A549 (cell line): ENCODE results near the gene UMODL1. TPM values are rescaled to one million over a fixed set of nuclear protein-coding genes. Genes with fewer than 3 reads are reported as not detected.
A peak's percentile ranks its signal among the peaks of the same experiment; 100 is the strongest.
"Not testable (repeated sequence)": the region's sequence is repeated elsewhere in the genome, so short reads cannot be mapped to it uniquely, and the experiment has no call there.

Experiments
- ATAC-seq, 2 experiments: fragments of 200-7000 bp in 1 of 2; fragments of >200 bp in 1 of 2; cut with Nextera tagmentation in 1 of 2; cut with Tn5 transposase in 1 of 2; 3 replicates each; pipeline versions ENCODE4 v1.8.0 to v1.9.1; 2018 to 2020; ENCODE audit warnings: mild to moderate bottlenecking in 1 of 2, moderate library complexity in 1 of 2
- CTCF ChIA-PET: fragments of 300-600 bp; sonication (Branson Sonifier 250); formaldehyde crosslinking; extraction: SDS; loops from one replicate; lab custom pipeline; 2021; ENCODE audit warnings: antibody characterized with exemption, inconsistent platforms; lab: Yijun Ruan, JAX
- POLR2A ChIA-PET: fragments of 350-600 bp; formaldehyde crosslinking; extraction: SDS; loops from one replicate; lab custom pipeline; 2021; ENCODE audit warnings: antibody characterized with exemption, inconsistent platforms; lab: Yijun Ruan, JAX
- DNase-seq, 2 experiments: peaks; one replicate each; pipeline versions ENCODE4 v3.0.0 to v3.0.0-alpha.2; 2011 to 2016; ENCODE audit warnings: low read depth in 1 of 2, low spot score in 1 of 2
- FAIRE-seq: peaks from 2 replicates; lab custom pipeline; 2011; peaks lifted over from hg19 to GRCh38; lab: Jason Lieb, UNC
- H3K27ac ChIP-seq, 2 experiments: fragments of >200 bp; sonication (Bioruptor Twin); formaldehyde crosslinking; 3 replicates each; pipeline ENCODE4 v1.5.1; 2016 to 2017
- H3K4me1 ChIP-seq: fragments of >200 bp; sonication (Bioruptor Twin); formaldehyde crosslinking; 3 replicates; pipeline ENCODE4 v1.6.1; 2016
- H3K4me2 ChIP-seq: fragments of >200 bp; sonication (Bioruptor Twin); formaldehyde crosslinking; 3 replicates; pipeline ENCODE4 v1.6.1; 2016
- H3K4me3 ChIP-seq: fragments of >200 bp; sonication (Bioruptor Twin); formaldehyde crosslinking; 3 replicates; pipeline ENCODE4 v1.5.1; 2016
- H3K9me3 ChIP-seq: fragments of >200 bp; sonication (Bioruptor Twin); formaldehyde crosslinking; 3 replicates; pipeline ENCODE4 v1.6.1; 2016
- CBX8 ChIP-seq: fragments of 200-600 bp; sonication (generic); IDR thresholded peaks from 2 replicates; pipeline ENCODE4 v1.6.1; 2016
- CEBPB ChIP-seq, 2 experiments: fragments of >200 bp in 1 of 2; sonication (Bioruptor Twin) in 1 of 2; formaldehyde crosslinking in 1 of 2; IDR thresholded peaks; 2 replicates each; pipeline ENCODE4 v1.6.1; 2012 to 2016
- EHF ChIP-seq: fragments of 250-450 bp; sonication (Bioruptor Pico); IDR thresholded peaks from 2 replicates; pipeline ENCODE4 v1.5.0; 2020; ENCODE audit warnings: mild to moderate bottlenecking
- EHMT2 ChIP-seq: fragments of 200-600 bp; sonication (generic); IDR thresholded peaks from 2 replicates; pipeline ENCODE4 v1.6.1; 2016; ENCODE audit warnings: antibody characterized with exemption, low read depth, mild to moderate bottlenecking, moderate library complexity
- MAZ ChIP-seq: fragments of 150-350 bp; IDR thresholded peaks from 2 replicates; pipeline ENCODE4 v1.6.1; 2014; ENCODE audit warnings: antibody characterized with exemption, low read depth, low read length, borderline replicate concordance
- MYC ChIP-seq: IDR thresholded peaks from 2 replicates; pipeline ENCODE4 v1.6.1; 2012; ENCODE audit warnings: mild to moderate bottlenecking, inconsistent platforms, low read length, improper control_type of control experiment, borderline replicate concordance
- NR3C1 ChIP-seq: fragments of >200 bp; sonication (Bioruptor Twin); formaldehyde crosslinking; IDR thresholded peaks from 3 replicates; pipeline ENCODE4 v1.6.1; 2017
- PHF8 ChIP-seq: fragments of 200-600 bp; sonication (generic); IDR thresholded peaks from 2 replicates; pipeline ENCODE4 v1.6.1; 2016; ENCODE audit warnings: low read depth, mild to moderate bottlenecking, antibody characterized with exemption, moderate library complexity, borderline replicate concordance
- POLR2A ChIP-seq: IDR thresholded peaks from 2 replicates; pipeline ENCODE4 v1.6.1; 2012; ENCODE audit warnings: mild to moderate bottlenecking, low read length
- POLR2AphosphoS2 ChIP-seq: conservative IDR thresholded peaks from 2 replicates; pipeline ENCODE4 v1.6.1; 2012; ENCODE audit warnings: low read length, improper control_type of control experiment, inconsistent platforms
- RAD21 ChIP-seq, 2 experiments: fragments of >200 bp in 1 of 2; sonication (Bioruptor Twin) in 1 of 2; formaldehyde crosslinking in 1 of 2; IDR thresholded peaks in 1 of 2; conservative IDR thresholded peaks in 1 of 2; 2 replicates in 1 of 2; 3 replicates in 1 of 2; pipeline ENCODE4 v1.6.1; 2012 to 2018; ENCODE audit warnings: inconsistent platforms in 1 of 2
- RARB ChIP-seq: fragments of 250-450 bp; sonication (Bioruptor Pico); IDR thresholded peaks from 2 replicates; pipeline ENCODE4 v1.8.0; 2021; ENCODE audit warnings: mild to moderate bottlenecking, moderate library complexity
- TFCP2L1 ChIP-seq: fragments of 250-450 bp; sonication (Bioruptor Pico); IDR thresholded peaks from 2 replicates; pipeline ENCODE4 v1.5.0; 2021; ENCODE audit warnings: mild to moderate bottlenecking
- TP53 ChIP-seq: fragments of 250-450 bp; sonication (Bioruptor Pico); IDR thresholded peaks from 2 replicates; pipeline ENCODE4 v1.5.0; 2021; ENCODE audit warnings: mild to moderate bottlenecking, moderate library complexity
- ZC3H11A ChIP-seq: fragments of 450-650 bp; IDR thresholded peaks from 2 replicates; pipeline ENCODE4 v1.6.1; 2014; ENCODE audit warnings: antibody characterized with exemption, mild to moderate bottlenecking
- ZSCAN20 ChIP-seq: fragments of 250-450 bp; sonication (Bioruptor Pico); IDR thresholded peaks from 2 replicates; pipeline ENCODE4 v1.8.0; 2022; ENCODE audit warnings: mild to moderate bottlenecking, moderate library complexity
- WGBS: methylation state at CpG from one replicate; pipeline ENCODE4 v1.1.6; 2017; ENCODE audit errors: missing lambda C conversion rate; 5-methylcytosine and 5-hydroxymethylcytosine counted together
- polyA plus RNA-seq, 4 experiments: library from polyadenylated mRNA; depleted of rRNA in 3 of 4; stranded (reverse); fragments of >200 nt; fragmentation: RNase III in 1 of 4; extraction: RNeasy Plus Mini Kit Qiagen cat#74134 plus additional on column Dnase treatment in 1 of 4; gene quantifications; 2 replicates in 3 of 4; 3 replicates in 1 of 4; pipeline ENCODE4 v1.2.3, GENCODE V29; 2011 to 2017
- TF ChIP-seq, protein P1 (sequence below): IDR thresholded peaks from 2 replicates; pipeline ENCODE4 v1.6.1; 2012
- TF ChIP-seq, protein P2 (sequence below): fragments of 450-650 bp; IDR thresholded peaks from 2 replicates; pipeline ENCODE4 v1.6.1; 2014; ENCODE audit warnings: antibody characterized with exemption
- TF ChIP-seq, protein P3 (sequence below): fragments of 200-600 bp; sonication (generic); IDR thresholded peaks from 2 replicates; pipeline ENCODE4 v1.6.1; 2016; ENCODE audit warnings: antibody characterized with exemption, mild to moderate bottlenecking, moderate library complexity

Gene UMODL1
- polyA plus RNA-seq, 2 of the 4 experiments (the other 2 are of a cell fraction): not detected

DNA sequence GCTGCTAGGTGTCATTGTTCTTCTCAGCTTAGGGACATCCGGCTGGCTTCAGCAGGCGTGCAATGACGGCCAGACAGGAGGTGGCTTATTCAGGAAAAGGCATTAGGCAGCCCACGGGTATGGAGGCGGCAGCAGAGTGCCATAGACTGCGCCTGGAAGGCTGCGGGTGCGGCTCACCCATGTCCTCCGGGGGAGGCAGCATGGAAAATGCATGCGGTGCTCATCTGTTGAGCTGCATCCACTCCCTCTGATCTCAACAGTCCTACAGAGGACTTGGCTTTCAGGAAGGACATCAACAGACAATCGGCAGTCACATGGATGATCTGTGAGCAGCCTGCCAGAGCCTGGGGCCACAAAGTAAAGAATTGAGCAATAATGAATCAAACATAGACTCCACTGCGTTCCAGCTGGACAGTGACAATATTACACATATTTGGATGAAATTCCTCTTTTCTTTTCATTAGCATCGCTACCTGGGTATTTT lies 42.9 kb downstream of the UMODL1 start:
- ChIA-PET CTCF (interaction anchor here (1.0 to 5.4 kb wide), 4 partner anchors 13 to 501 kb away, joined by 3 to 45 read pairs (median 14); no protein-coding TSS in a partner anchor), POLR2A (no interaction called here)
- ATAC-seq: peak; percentile 43 to 48; a peak in 4 of 6 replicates
- DNase-seq: peak in 1 of 2 experiments; percentile 32
- H3K4me1 ChIP-seq: peaks cover 4% of the 10 kb centered on the region; the same call in 1 of the 3 replicates
- 36% methylated on average over 7 of the region's 13 CpGs for WGBS
- H3K27ac ChIP-seq: no peak overlapping the region
- no peak overlapping the region for H3K4me3 ChIP-seq
- TF ChIP-seq TFCP2L1 (CRISPR knock-in tag): no peak
- TF ChIP-seq CBX8: no peak
- TF ChIP-seq CEBPB (IDR thresholded peaks at IDR 0.05): peak; percentile 60 to 61; a peak in 3 of 4 replicates
- no peak for TF ChIP-seq EHF (CRISPR knock-in tag)
- H3K4me2 ChIP-seq: peak overlapping the region; percentile 36; the same call in 2 of the 3 replicates
- H3K9me3 ChIP-seq: no peaks in the 10 kb centered on the region
- FAIRE-seq: no peak

DNA sequence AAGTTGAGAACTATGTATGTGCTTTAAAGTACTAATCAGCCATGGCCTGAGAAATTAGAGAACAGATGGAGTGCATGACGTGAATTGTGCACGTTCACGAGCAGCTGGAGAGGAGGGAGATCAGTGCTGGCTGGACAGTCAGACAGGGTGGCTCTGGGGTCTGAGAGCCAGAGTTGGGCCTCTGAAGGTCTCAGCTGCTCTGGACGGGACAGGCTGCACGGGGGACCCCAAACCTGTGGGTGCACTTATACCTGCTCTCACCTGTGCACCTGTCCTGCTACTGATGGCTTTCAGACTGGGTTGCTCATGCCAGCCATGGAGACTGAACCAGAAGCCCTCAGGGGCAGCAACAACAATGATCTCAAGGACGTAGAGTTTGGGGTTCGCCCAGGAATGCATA lies 43.5 kb downstream of the UMODL1 start:
- Histone ChIP-seq H3K9me3 (no peaks in the 10 kb centered on the region), H3K4me3 (no peak overlapping the region), H3K4me1 (peaks cover 4% of the 10 kb centered on the region; the same call in 1 of the 3 replicates), H3K4me2 (no peak overlapping the region)
- WGBS: 68% methylated on average over 6 of the region's 7 CpGs
- CTCF ChIA-PET: interaction anchor here (0.6 to 5.4 kb wide), 6 partner anchors 13 to 502 kb away, joined by 3 to 45 read pairs (median 3); no protein-coding TSS in a partner anchor
- no peak for FAIRE-seq
- TF ChIP-seq RAD21 (conservative IDR thresholded peaks at IDR 0.05 in 1 of 2, IDR thresholded peaks at IDR 0.05 in 1 of 2): no peak
- no peak for TF ChIP-seq ZSCAN20 (CRISPR knock-in tag)
- TF ChIP-seq, all 56 proteins: peak for 0
- DNase-seq (no peak), ATAC-seq (no peak)
- POLR2A ChIA-PET: no interaction called here
- H3K27ac ChIP-seq: no peak overlapping the region

DNA sequence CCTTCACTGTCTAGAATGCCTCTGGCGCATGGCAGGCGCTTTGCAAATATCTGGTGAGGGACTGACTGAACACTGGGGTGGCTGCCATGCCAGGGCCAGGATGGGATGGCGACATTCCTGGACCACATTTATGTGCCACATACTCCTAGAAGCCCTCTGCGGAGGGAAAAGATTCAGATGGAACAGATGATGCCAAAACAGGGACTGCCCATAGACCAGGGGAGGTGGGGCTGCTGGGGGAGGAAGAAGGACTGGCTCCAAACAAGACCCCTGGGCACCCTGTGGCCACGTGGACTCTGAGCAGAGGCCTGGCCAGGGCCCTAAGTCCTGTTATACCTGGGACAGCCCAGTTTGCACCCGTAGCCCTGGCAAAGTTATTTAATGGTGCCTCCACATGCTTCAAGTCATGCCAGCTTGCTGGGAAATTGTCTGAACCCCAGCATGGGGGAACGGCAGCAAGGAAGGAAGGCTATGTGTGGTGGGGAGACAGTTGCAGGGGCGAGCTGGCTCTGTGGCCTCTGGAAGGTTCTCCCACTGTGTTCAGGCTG lies 44.1 kb downstream of the UMODL1 start:
- H3K27ac ChIP-seq: no peak overlapping the region
- DNase-seq: no peak
- FAIRE-seq: no peak
- H3K4me2 ChIP-seq: no peak overlapping the region
- WGBS: 73% methylated on average over 6 of the region's 8 CpGs
- H3K4me1 ChIP-seq: peaks cover 6% of the 10 kb centered on the region; the same call in 1 of the 3 replicates
- TF ChIP-seq, protein P1, sequence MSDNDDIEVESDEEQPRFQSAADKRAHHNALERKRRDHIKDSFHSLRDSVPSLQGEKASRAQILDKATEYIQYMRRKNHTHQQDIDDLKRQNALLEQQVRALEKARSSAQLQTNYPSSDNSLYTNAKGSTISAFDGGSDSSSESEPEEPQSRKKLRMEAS: no peak
- TF ChIP-seq MYC: no peak
- no peak for TF ChIP-seq ZC3H11A
- TF ChIP-seq, protein P2, sequence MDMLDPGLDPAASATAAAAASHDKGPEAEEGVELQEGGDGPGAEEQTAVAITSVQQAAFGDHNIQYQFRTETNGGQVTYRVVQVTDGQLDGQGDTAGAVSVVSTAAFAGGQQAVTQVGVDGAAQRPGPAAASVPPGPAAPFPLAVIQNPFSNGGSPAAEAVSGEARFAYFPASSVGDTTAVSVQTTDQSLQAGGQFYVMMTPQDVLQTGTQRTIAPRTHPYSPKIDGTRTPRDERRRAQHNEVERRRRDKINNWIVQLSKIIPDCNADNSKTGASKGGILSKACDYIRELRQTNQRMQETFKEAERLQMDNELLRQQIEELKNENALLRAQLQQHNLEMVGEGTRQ: no peak
- TF ChIP-seq EHMT2: no peak
- no peak for TF ChIP-seq ZSCAN20 (CRISPR knock-in tag)
- TF ChIP-seq TFCP2L1 (CRISPR knock-in tag): no peak
- TF ChIP-seq NR3C1: no peak
- TF ChIP-seq, protein P3, sequence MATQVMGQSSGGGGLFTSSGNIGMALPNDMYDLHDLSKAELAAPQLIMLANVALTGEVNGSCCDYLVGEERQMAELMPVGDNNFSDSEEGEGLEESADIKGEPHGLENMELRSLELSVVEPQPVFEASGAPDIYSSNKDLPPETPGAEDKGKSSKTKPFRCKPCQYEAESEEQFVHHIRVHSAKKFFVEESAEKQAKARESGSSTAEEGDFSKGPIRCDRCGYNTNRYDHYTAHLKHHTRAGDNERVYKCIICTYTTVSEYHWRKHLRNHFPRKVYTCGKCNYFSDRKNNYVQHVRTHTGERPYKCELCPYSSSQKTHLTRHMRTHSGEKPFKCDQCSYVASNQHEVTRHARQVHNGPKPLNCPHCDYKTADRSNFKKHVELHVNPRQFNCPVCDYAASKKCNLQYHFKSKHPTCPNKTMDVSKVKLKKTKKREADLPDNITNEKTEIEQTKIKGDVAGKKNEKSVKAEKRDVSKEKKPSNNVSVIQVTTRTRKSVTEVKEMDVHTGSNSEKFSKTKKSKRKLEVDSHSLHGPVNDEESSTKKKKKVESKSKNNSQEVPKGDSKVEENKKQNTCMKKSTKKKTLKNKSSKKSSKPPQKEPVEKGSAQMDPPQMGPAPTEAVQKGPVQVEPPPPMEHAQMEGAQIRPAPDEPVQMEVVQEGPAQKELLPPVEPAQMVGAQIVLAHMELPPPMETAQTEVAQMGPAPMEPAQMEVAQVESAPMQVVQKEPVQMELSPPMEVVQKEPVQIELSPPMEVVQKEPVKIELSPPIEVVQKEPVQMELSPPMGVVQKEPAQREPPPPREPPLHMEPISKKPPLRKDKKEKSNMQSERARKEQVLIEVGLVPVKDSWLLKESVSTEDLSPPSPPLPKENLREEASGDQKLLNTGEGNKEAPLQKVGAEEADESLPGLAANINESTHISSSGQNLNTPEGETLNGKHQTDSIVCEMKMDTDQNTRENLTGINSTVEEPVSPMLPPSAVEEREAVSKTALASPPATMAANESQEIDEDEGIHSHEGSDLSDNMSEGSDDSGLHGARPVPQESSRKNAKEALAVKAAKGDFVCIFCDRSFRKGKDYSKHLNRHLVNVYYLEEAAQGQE: no peak
- TF ChIP-seq PHF8: no peak
- no peak for TF ChIP-seq POLR2AphosphoS2
- no peak for TF ChIP-seq MAZ
- no peak for TF ChIP-seq TP53 (CRISPR knock-in tag)
- no peak for TF ChIP-seq CBX8
- TF ChIP-seq POLR2A: no peak
- TF ChIP-seq RARB: no peak
- no peak overlapping the region for H3K4me3 ChIP-seq
- no peaks in the 10 kb centered on the region for H3K9me3 ChIP-seq
- ChIA-PET CTCF (interaction anchor here (0.6 to 5.4 kb wide), 6 partner anchors 12 to 503 kb away, joined by 3 to 45 read pairs (median 10); no protein-coding TSS in a partner anchor), POLR2A (no interaction called here)
- ATAC-seq: no peak

DNA sequence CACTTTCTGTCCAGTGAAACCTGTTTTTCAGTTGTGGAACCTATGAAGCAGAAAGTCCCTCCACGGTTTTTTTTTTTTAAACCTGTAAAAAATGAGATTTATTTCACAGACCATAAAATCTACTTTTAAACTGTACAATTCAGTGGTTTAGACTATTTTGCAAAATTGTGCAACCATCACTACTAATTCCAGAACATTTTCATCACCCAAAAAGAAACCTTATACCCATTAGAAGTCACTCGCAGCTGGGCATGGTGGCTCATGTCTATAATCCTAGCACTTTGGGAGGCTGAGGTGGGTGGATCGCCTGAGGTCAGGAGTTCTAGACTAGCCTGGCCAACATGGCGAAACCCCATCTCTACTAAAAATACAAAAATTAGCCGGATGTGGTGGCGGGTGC lies 45.4 kb downstream of the UMODL1 start:
- not testable (repeated sequence) for H3K27ac ChIP-seq, ATAC-seq, H3K9me3 ChIP-seq, H3K4me3 ChIP-seq, H3K4me2 ChIP-seq, FAIRE-seq, H3K4me1 ChIP-seq, DNase-seq
- ChIA-PET CTCF (interaction anchor here (0.6 to 5.4 kb wide), 20 partner anchors 9 to 833 kb away, joined by 3 to 45 read pairs (median 4); no protein-coding TSS in a partner anchor), POLR2A (interaction anchor here (0.6 kb wide), 1 partner anchor 135 kb away, joined by 5 read pairs; no protein-coding TSS in a partner anchor)
- 64% methylated on average over 6 of the region's 6 CpGs for WGBS
